Neural progenitor cell (in vitro differentiated cells): Measurements from ENCODE around the gene IFNK.

Source experiments
- EZH2phosphoT487 ChIP-seq: fragments of 200-600 bp; sonication (generic); IDR thresholded peaks from 2 replicates; pipeline ENCODE4 v1.6.1; 2017; ENCODE audit warnings: antibody characterized with exemption
- TF ChIP-seq, protein P1 (sequence below): fragments of 200-600 bp; sonication (generic); IDR thresholded peaks from 2 replicates; pipeline ENCODE4 v1.5.1; 2017; ENCODE audit warnings: antibody characterized with exemption, mild to moderate bottlenecking

DNA sequence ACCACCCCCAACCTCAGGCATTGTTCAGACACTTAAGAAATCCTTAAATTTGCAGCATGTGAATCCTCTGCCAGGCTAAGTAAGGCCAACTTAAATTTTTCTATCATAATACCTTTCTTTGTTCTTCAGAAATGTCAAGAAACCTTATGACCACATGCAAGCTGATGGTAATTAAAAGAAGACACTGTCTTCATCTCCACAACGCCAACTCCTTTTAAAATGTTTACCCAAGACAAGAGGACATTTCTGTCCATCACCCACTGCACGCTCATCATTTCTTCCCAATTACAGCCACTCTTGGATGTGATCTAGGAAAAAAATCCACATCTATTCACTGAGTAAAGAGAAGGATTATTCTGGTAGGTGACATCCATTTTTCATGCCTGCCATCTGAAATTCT is 6.1 kb upstream of the IFNK start:
- TF ChIP-seq, protein P1, sequence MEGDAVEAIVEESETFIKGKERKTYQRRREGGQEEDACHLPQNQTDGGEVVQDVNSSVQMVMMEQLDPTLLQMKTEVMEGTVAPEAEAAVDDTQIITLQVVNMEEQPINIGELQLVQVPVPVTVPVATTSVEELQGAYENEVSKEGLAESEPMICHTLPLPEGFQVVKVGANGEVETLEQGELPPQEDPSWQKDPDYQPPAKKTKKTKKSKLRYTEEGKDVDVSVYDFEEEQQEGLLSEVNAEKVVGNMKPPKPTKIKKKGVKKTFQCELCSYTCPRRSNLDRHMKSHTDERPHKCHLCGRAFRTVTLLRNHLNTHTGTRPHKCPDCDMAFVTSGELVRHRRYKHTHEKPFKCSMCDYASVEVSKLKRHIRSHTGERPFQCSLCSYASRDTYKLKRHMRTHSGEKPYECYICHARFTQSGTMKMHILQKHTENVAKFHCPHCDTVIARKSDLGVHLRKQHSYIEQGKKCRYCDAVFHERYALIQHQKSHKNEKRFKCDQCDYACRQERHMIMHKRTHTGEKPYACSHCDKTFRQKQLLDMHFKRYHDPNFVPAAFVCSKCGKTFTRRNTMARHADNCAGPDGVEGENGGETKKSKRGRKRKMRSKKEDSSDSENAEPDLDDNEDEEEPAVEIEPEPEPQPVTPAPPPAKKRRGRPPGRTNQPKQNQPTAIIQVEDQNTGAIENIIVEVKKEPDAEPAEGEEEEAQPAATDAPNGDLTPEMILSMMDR = no peak
- TF ChIP-seq EZH2phosphoT487 = no peak
